ENCODE results near the gene ETFA. TPM values are rescaled to one million over a fixed set of nuclear protein-coding genes. Genes with fewer than 3 reads are reported as not detected.

The ETFA gene
- total RNA-seq: 123 TPM

DNA sequence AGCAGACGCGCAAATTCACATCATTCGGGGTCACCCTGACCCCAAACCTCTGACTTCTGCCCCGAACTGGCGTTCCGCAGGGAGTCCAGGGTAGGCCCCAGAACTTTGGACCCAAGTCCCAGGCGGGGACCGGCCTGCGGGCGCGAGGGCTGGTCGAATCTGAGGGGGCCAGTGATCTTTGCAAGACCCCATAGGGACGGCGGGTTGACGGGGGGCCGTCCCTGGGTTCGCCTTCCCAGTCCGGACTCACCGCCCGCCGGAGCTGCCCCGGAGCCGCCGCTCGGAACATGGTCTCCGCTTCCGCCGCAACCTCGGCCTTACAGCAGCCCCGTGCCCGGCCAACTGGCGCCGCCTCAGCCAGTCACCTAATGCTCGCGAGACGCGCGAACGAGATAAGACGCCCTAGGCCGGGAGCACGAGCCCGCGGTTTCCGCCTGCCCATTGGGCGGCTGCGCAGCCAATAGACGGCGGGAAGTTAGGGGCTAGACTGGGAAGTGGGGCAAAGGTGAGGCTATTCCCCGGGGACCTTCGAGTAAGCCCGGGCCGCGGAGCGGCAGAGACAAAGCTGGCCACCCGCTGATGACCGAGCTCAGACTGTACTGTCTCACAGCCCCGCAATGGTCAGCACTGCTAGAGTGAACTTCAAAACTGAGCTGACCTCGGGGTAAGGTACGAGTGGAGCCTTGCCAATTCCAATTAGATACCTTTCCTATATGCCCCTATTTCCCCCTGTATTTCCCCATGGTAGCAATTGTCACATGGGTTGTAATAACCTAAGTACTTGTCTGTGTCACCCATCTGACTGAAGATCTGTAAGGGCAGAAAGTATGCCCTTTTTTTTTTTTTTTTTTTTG lies at the start of gene ETFA:
TSS of gene ETFA (minus strand) at position 370 of the 854 bp plus-strand sequence. CDS start at position 289, 81 bp downstream.
- DNase-seq (ENCODE audit: low spot score): peak; percentile 96

- DNase-seq (ENCODE audit: low spot score): no peak
These were observed 49.1 kb upstream of the ETFA start for GRCh38 chr15:76360416-76360815.

DNA sequence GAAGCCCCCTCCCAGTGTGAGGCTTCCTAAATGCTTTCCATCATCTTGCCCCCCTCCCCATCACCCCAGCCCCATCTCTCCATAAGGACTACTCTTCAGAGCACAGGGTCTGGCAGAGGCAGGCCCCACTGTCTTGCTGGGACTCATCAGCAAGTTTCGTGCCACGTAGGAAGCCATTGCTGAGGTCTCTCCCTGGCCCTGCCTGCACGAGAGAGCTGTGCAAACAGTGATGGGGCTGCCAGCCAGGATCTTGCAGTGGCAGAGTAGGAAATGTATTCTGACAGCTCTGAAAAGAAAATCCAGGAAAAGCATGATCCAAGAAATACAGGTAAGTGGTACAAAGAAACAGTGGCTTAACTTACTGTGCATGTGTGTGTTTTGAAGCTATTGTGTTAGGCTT lies 47.9 kb upstream of the ETFA start:
- DNase-seq (ENCODE audit: low spot score): no peak

GRCh38 chr15:76358453-76358852 lies 47.2 kb upstream of the ETFA start:
- DNase-seq (ENCODE audit: low spot score): no peak

- no peak for DNase-seq (ENCODE audit: low spot score)
These were observed 43.7 kb upstream of the ETFA start for GRCh38 chr15:76354823-76355440.

DNA sequence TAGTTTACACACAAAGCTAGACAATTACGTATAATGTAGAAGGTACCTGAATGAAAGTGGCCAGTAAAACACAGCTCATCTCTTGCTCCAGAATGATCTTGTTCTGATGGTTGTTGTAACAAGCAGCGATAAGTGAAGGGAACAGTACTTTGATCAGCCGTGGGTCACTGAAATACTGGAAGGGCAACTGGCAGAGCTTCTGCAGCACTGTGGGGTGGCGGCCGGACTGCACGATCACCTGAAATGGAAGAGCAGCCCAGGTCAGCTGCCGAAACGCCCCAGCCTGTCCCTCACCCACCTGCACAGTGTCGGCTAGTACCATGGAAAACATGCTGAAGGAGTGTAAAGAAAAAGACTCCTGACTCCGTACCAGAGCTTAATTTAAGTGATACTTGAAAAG lies 42.6 kb upstream of the ETFA start:
- DNase-seq (ENCODE audit: low spot score): no peak

GRCh38 chr15:76353023-76353577 lies 41.8 kb upstream of the ETFA start:
- no peak for DNase-seq (ENCODE audit: low spot score)

DNA sequence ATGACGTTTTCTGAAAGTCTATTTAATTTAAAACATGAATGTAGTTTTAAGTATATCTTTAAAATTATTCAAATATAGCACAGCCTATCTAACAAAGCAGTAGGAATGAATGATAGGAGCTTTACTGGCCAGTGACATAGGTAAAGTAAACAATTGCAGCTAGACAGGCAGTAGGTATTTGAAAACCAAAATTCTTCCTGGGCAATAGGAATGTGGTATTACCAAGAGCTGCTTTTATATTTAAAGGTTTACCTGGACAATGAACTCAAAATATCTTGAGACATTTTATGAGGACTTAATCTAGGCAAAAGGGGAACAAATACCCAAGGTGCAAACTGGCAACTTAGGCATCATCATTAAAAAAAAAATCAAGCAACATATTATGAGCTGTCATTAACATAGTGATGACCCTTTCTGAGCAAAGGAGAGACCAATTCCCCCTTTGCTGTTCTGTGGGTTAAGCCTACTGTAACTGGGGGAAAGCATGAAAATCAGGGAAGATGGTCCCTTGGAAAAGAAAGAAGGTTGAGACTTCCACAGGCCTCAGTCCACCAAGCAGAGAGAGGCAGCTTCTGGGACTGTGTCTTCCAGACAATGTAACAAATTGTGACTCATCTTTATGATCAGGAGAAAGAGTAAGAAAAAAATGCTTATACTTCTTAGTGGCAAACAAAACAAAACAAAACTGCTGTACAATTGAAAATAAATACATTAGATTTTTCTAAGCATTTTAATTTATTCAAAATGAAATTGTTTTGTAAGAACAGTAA lies 38.2 kb upstream of the ETFA start:
- no peak for DNase-seq (ENCODE audit: low spot score)

DNA sequence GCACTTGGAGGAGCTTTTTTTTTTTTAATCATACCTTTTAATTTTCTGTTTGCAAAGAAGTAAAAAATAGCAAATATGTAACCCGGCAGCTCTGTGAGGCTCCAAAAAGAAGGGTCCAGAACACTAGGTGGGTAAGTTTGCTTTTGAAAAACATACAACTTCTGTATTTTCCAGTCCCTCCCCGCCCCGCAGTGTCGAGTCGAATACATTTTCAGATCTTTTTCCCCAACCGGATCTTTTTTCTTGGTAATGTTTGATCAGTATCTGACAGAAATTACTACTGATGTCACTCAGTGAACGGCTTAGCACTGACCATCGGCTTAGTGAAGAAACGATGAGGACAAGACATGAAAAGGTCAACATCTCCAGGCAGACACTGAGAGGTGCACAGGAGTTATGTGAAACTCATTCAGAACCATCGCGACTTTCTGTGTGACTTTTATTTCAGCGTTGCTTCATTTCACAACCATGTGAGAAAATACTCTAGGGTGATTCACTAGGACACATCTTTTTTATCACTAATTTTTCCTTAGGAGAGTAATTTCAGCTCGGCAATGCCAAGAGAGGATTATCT lies 36.3 kb upstream of the ETFA start:
- no peak for DNase-seq (ENCODE audit: low spot score)

GRCh38 chr15:76346669-76347481 lies 35.6 kb upstream of the ETFA start:
- peak; percentile 40 for DNase-seq (ENCODE audit: low spot score)

DNA sequence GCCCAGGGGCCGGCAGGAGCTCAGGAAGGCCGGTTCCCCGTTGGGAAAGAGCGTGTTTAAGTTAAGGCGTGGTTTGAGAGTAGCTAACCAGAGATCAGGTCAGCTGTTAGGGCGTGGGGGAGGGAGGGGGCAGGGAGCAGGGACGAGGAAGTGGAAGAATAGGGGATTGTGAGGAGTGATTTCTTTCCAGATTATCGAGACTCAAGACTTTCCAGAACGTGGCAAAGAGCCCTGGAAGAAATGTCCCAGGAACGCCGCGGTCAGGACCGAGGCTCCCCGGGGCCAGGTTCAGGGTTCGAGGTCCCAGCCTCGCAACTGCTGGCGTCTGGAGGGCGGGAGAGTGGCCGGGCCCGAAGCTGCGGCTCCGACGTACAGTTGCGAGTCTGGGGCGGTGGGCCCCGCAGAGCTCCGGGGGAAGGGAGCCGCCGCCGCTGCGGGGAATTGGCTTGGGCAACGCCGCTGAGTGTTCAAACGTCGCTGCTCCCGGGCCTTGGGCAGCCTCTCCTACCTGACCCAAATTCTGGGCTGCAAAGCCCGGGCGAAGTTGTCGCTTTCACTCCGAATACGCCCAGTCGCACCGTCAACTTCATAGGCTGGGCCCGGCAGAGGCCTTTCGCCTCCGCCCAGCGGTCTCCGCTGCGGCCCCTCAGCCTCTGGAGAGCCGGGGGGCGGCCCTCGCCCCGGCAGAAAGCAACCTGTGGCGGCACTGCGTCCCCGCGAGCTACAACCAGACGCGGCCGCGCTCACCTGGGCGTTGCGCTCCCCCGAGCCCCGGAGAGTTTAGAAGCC lies 34.8 kb upstream of the ETFA start:
- no peak for DNase-seq (ENCODE audit: low spot score)

- no peak for DNase-seq (ENCODE audit: low spot score)
These were observed 34.3 kb upstream of the ETFA start for GRCh38 chr15:76345583-76345879.

DNA sequence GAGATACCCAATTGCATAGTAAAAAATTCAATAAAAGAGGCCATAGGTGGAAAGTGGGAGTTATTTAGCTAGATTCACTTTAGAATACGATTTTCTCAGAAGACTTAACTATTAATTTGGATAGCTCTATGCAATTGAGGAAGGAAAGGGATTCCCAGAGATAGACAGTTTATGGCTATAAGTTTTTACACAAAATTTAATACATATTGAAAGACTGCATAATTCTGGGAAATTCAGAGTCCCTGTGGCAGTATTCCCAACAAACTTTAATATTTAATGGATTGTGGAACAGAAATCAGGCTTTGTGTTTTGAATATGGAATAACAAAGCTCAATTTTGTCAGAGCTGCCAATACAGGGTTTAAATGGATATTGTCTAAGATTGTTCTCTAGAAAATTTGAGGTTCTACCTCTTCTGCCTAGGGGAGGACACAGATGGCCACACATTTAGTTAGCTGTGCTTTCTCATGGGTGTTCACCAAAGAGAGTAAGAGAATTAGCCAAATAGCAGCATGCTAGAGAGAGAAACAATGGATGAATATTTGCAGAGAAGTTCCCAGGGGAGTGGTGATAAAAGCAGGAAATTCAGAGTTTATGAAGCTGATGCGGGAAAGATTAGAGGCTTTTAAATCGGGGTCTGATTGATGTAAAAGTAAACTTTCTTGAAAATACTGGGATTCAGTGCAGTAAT lies 33.8 kb upstream of the ETFA start:
- no peak for DNase-seq (ENCODE audit: low spot score)

- no peak for DNase-seq (ENCODE audit: low spot score)
These were observed 32.2 kb upstream of the ETFA start for GRCh38 chr15:76343313-76343996.

DNA sequence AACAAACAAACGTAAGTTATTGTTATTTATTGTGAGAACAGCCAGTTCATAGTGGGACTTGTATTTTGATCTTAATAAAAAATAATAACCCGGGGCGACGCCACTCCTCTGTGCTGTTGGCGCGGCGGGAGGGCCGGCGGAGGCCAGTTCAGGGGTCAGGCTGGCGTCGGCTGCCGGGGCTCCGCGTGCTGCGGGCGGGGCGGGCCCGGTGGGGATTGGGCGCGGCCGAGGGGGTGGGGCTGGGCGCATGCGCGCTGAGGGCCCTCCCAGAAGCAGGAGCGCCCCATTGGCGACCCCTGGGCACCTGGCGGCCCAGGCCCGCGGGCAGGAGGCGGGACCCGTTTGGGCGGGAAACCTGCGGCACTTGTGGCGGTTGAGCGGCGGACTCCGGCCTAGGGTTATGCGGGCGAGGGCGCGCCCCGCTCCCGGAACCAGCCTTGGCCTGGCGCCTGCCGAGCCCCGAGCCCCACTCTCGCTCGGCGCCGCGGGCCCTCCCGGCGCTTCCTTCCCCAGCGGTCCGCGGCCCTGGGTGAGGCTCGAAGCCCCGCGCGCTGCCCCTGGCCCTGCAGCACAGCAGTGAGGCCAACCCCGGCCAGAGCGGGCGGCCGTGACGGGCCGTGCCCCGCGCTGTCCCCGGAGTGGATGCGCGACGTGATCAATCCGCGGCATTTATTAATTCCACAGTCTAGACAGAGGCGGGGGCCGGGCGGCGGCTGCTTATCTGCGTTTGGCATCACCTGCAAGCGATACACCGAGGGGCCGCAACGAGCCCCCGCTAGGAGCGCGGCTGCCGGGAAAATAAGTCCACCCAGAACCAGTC lies 31.3 kb upstream of the ETFA start:
- DNase-seq (ENCODE audit: low spot score): no peak

- no peak for DNase-seq (ENCODE audit: low spot score)
These were observed 30.8 kb upstream of the ETFA start for GRCh38 chr15:76342058-76342381.

GRCh38 chr15:76341366-76342057 lies 30.2 kb upstream of the ETFA start:
- DNase-seq (ENCODE audit: low spot score): no peak

Data from ureter (tissue), 1 donor.